HG02798 (cell line): Measurements from ENCODE around the gene CCL19.
A peak's percentile ranks its signal among the peaks of the same experiment; 100 is the strongest.

Experiments
- ATAC-seq: cut with Tn5 transposase; IDR thresholded peaks from one replicate; pipeline ENCODE4 v1.9.1; 2021; ENCODE audit warnings: mild to moderate bottlenecking; ENCODE audit not compliant: unreplicated experiment, poor library complexity

CCL19 gene

GRCh38 chr9:34665067-34665380 lies 26.1 kb downstream of the CCL19 start:
- ATAC-seq, result no peak

DNA sequence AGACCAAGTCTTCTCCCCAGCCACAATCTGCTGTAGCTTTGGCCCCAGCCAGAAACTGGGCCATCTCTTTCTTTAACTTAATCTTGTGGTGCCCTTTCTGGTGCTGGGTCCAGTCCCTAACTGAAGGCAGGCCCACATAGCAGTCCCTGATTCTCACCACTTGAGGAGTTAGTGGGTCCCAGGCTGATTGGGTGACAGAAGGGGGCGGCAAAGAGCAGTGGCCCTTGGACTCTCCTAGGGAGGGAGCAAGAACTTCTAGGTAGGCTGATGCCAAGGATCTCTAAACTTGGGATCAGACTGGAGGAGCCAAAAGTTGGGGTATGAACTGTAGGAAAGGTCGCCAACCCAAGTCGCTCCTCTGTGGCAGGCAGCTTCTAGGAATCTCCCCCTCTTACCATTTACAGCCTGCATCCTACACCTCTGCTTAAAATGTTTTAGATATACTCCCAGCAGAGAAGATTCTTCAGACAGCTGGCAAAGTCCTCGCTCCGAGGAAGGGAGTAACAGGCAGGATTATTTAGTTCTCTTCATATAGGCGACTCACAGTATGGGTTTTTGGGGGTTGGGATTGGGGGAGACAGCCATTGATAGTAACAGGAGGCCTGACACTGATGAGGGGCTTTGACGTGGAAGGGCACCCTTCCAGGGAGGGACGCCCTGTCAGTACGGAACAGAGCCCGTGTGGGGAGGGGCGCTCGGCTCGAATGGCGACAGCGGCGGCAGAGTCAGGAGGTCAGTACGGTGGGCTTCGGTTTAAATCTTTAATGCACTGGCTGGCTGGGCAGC lies 26.6 kb downstream of the CCL19 start:
- peak; percentile 44 for ATAC-seq

DNA sequence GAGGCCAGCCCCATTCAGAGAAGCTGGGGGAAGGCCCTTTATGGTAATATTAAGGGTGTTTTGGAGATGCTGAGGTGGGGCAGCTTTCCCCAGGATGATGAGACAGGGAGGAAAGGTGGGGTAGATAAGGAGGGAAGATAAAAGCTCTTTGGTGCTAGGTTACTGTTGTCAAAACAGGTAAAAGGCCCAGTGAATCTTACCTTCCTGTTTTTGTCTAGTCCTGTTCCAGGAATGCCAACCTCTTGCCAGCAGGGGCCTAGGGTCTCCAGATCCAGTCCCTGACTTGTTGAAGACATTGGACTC lies 27.8 kb downstream of the CCL19 start:
- ATAC-seq, result no peak

- ATAC-seq, result no peak
Observed at GRCh38 chr9:34662526-34663302, 28.4 kb downstream of the CCL19 start, which contains the start of gene CCL27. Gene CCL27, minus strand, starts transcription at chr9:34662657. Its CDS starts 24 bp downstream, at chr9:34662633.

DNA sequence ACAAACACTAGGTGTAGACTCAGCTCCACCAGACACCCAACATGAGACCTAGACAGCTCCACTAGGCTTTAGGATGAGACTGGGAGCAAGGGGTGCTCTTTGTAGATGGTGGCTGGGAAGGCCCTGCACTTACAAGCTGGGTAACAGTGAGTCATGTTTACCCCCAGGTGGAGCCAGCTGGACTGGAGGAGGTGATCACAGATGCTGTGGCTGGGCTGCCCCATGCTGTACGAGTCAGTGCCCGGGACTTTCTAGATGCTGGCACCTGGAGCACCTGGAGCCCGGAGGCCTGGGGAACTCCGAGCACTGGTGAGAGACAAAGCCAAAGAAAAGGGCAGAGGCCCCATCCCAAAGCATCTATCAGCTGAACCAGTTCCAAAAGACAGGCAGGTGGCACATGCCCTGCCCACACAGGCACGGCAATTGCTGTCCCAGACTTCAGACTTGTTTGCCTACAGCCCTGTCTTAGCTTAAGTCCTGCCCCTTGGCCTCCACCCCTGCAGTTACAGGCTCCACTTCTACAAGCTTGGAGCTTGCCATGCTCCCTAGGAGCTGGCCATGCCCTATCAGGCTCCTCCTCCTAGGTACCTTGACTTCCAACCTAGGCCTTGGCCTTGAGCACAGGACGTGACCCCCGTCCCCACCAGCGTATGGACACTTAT lies 31.4 kb downstream of the CCL19 start:
- ATAC-seq, result no peak

GRCh38 chr9:34658461-34658860 lies 32.6 kb downstream of the CCL19 start:
- no peak for ATAC-seq

DNA sequence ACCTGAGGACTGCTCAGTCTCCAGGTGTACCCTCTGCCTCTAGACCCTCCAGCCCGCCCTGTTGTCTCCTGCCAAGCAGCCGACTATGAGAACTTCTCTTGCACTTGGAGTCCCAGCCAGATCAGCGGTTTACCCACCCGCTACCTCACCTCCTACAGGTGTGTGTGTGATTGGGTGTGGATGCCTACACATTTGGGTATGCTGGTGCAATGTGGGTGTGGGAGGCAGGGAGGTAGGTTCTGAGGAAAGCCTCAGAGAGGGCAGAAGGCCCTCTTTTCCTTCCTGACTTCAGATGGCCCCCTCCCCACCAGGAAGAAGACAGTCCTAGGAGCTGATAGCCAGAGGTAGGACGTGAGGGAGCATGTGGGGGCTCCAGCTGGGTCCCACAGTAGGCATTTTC lies 34.1 kb downstream of the CCL19 start:
- ATAC-seq, result no peak

GRCh38 chr9:34655394-34655793 lies 35.7 kb downstream of the CCL19 start:
- ATAC-seq, result no peak

GRCh38 chr9:34654323-34655051 lies 36.6 kb downstream of the CCL19 start:
- ATAC-seq, result no peak

DNA sequence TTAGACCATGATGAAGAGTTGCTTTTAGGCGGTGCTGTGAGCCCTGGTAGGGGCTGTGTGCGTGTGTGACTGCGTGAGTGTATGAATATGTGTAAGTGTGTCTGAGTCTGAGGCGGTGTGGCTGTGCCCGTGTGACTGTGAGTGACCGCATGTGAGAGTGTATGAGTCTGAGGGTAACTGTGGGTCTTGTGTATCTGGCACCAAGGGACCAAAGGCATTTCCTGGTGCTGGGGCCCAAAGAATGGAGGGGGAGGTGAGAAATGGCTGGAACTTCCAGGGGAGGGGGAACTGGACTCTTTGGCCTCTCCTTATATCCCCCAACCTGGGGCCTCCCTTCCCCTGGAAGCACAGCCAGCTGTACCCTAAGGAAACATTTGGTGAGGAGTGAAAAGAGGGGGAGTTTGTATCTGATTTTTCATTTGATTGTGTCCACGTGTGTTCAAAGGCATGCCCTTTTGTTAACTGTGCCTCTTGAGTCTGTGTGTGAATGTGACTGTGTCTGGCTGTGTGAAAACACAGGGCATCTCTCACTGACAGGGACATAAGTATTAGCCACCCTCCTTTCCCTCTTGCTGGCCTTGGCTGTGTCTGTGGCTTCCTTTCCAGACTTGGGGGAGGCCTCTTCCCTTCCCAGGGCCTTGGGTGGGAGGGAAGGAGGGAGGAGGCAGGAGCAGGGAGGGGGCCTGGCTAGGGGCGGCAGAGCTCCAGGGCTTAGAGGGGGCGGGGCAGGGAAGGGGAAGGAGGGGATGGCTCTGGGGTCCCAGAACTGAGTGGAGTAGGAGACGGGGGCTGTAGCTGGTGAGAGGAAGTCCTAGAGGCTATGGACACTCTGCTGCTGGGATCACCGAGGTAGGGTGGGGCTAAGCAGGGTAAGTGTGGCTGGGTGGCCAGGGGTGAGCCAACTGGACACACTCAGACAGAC lies 37.7 kb downstream of the CCL19 start:
- no peak for ATAC-seq

GRCh38 chr9:34652602-34653000 lies 38.5 kb downstream of the CCL19 start:
- no peak for ATAC-seq

- ATAC-seq, result no peak
Observed at GRCh38 chr9:34651876-34652601, 39.0 kb downstream of the CCL19 start, which contains the start of gene IL11RA. Gene IL11RA, plus strand, starts transcription at chr9:34652185. Its CDS starts 3,033 bp downstream, at chr9:34655218.

- ATAC-seq, result no peak
Observed at GRCh38 chr9:34651321-34651720, 39.8 kb downstream of the CCL19 start.

DNA sequence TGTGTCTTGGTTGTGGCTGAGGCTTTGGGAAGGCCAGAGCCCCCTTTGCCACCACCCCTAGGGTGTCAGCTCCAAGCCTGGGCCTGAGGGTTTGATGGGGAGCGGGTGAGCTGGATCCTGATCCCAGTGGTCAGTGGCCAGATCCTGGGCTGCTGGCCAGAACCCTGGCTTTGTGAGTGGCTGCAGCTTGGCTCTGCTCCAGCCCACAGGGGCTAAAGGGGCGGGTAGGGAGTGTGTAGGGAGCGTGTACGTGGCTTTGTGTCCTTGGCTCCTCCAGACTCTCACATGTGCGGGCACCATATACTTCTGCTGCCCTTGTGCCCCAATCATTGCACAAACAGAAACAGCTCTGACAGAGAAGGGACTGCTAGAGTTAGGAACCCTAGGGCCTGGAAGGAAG lies 40.3 kb downstream of the CCL19 start:
- ATAC-seq, result no peak

GRCh38 chr9:34648673-34649072 lies 42.4 kb downstream of the CCL19 start:
- no peak for ATAC-seq

DNA sequence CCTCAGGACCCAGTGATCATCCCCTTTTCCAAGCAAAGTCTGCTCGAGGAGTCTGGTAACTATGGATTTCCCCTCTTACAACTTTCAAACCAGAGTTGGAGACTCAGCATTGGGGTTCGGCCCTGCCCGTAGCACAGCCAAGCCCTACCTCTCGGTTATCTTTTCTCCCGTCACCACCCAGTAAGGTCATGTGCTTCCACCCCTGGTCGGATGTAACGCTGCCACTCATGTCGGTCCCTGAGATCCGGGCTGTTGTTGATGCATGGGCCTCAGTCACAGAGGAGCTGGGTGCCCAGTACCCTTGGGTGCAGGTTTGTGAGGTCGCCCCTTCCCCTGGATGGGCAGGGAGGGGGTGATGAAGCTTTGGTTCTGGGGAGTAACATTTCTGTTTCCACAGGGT lies 43.4 kb downstream of the CCL19 start:
- ATAC-seq, result no peak

DNA sequence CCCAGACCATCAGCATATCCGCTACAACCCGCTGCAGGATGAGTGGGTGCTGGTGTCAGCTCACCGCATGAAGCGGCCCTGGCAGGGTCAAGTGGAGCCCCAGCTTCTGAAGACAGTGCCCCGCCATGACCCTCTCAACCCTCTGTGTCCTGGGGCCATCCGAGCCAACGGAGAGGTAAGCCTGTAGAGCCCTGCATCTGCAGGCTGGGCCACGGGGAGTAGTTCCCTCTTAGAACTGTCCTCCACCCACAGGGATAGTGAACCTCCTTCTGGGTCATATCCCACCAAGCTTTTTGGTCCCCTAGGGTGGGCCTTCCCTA lies 44.0 kb downstream of the CCL19 start:
- no peak for ATAC-seq

- peak; percentile 92 for ATAC-seq
Observed at GRCh38 chr9:34646211-34647083, 44.6 kb downstream of the CCL19 start, which contains the start of gene GALT. Gene GALT, plus strand, starts transcription at chr9:34646675. Its CDS starts 30 bp downstream, at chr9:34646705.
